Measurements from ENCODE around the gene SHBG. TPM values are rescaled to one million over a fixed set of nuclear protein-coding genes. Genes with fewer than 3 reads are reported as not detected.

Gene SHBG
- total RNA-seq, 4 donors from 2014 or later, result 0.32 to 0.41 TPM; not detected in 2

GRCh38 chr17:7583253-7584109 is 46.5 kb upstream of the SHBG start, which contains the start of gene MPDU1:
Gene MPDU1 (plus strand): TSS chr17:7583852. CDS start chr17:7583863, 11 bp downstream.
- 20% methylated on average over 69 of the region's 69 CpGs; no CpG with 5 or more reads in 1 of the 2 donors for WGBS, 2 donors (ENCODE audit: low coverage in 1 of 2)
- intact Hi-C loops (cut with DNase I; ENCODE audit: low total_unique reads), result loop anchor here (10.0 kb wide), 1 partner anchor 539 kb away; the partner anchor contains the start of gene SLC16A11
- DNase-seq, result peak; percentile 96
- Histone ChIP-seq H3K4me1 (peaks cover 35 to 69% (median 52%) of the 10 kb centered on the region in 4 donors), H3K9me3 (no peaks in the 10 kb centered on the region), H3K4me3 (peak within 1 kb of the TSS; percentile 18 to 67 (median 48)), H3K27ac (peak within 1 kb of the TSS; percentile 89 to 91 (median 90)), H3K36me3 (peaks cover 0 to 5% (median 3%) of the 10 kb centered on the region in 4 donors), H3K27me3 (no peaks in the 10 kb centered on the region)
- TF ChIP-seq POLR2A (IDR thresholded peaks at IDR 0.05), result peak; percentile 83
- TF ChIP-seq CTCF (IDR thresholded peaks at IDR 0.05), result peak in 1 of 5 experiments; percentile 29
- TF ChIP-seq EP300 (IDR thresholded peaks at IDR 0.05; ENCODE audit: low read depth), result no peak
- TF ChIP-seq POLR2AphosphoS5 (IDR thresholded peaks at IDR 0.05), result peak; percentile 40 to 82 (median 65)
- in situ Hi-C loops (cut with MboI; ENCODE audit: low pct_ligation_motif_present in 1 of 4, low pct_unique_long_range_greater_than_20kb in 1 of 4, low sequenced_read_pairs in 3 of 4), result no loop called here

GRCh38 chr17:7586673-7587419 is 43.1 kb upstream of the SHBG start:
- peak; percentile 64 for DNase-seq
- peaks cover 0 to 9% (median 2%) of the 10 kb centered on the region in 4 donors for H3K36me3 ChIP-seq
- WGBS, 2 donors (ENCODE audit: low coverage in 1 of 2), result 33 to 61% methylated on average over 1 to 9 of the region's 9 CpGs
- H3K27ac ChIP-seq, result peak overlapping the region; percentile 29 to 46 (median 36)
- no peaks in the 10 kb centered on the region for H3K27me3 ChIP-seq
- TF ChIP-seq CTCF (IDR thresholded peaks at IDR 0.05) (peak in 4 of 5 experiments; percentile 19 to 34 (median 34)), POLR2AphosphoS5 (IDR thresholded peaks at IDR 0.05) (no peak)
- H3K4me3 ChIP-seq, result no peak overlapping the region
- H3K4me1 ChIP-seq, result peaks cover 21 to 56% (median 41%) of the 10 kb centered on the region in 4 donors
- in situ Hi-C loops (cut with MboI; ENCODE audit: low pct_ligation_motif_present in 1 of 4, low pct_unique_long_range_greater_than_20kb in 1 of 4, low sequenced_read_pairs in 3 of 4), result no loop called here
- intact Hi-C loops (cut with DNase I; ENCODE audit: low total_unique reads), result loop anchor here (10.0 kb wide), 1 partner anchor 542 kb away; the partner anchor contains the start of gene SLC16A11
- H3K9me3 ChIP-seq, result no peaks in the 10 kb centered on the region

- H3K4me3 ChIP-seq, result no peak overlapping the region
- intact Hi-C loops (cut with DNase I; ENCODE audit: low total_unique reads) (loop anchor here (10.0 kb wide), 1 partner anchor 543 kb away; the partner anchor contains the start of gene SLC16A11), in situ Hi-C loops (cut with MboI; ENCODE audit: low pct_ligation_motif_present in 1 of 4, low pct_unique_long_range_greater_than_20kb in 1 of 4, low sequenced_read_pairs in 3 of 4) (no loop called here)
- H3K9me3 ChIP-seq, result no peaks in the 10 kb centered on the region
- H3K27me3 ChIP-seq, result no peaks in the 10 kb centered on the region
- peaks cover 0 to 17% (median 6%) of the 10 kb centered on the region in 4 donors for H3K36me3 ChIP-seq
- DNase-seq, result no peak
- no peak for TF ChIP-seq EP300 (IDR thresholded peaks at IDR 0.05; ENCODE audit: low read depth)
- no peak for TF ChIP-seq POLR2A (IDR thresholded peaks at IDR 0.05)
- TF ChIP-seq CTCF (IDR thresholded peaks at IDR 0.05), result no peak
- TF ChIP-seq POLR2AphosphoS5 (IDR thresholded peaks at IDR 0.05), result no peak
- H3K4me1 ChIP-seq, result peaks cover 14 to 49% (median 35%) of the 10 kb centered on the region in 4 donors
- WGBS, 2 donors (ENCODE audit: low coverage in 1 of 2), result 67 to 88% methylated on average over 6 to 12 of the region's 12 CpGs
- H3K27ac ChIP-seq, result peak overlapping the region; percentile 66 to 83 (median 76)
Observed at GRCh38 chr17:7587420-7588151, 42.3 kb upstream of the SHBG start.

Measured in transverse colon (tissue), 4 donors.